HG03064 (cell line): ENCODE measurements around the gene TTC39A.
A peak's percentile ranks its signal among the peaks of the same experiment; 100 is the strongest.

Experiments used
- ATAC-seq: cut with Tn5 transposase; IDR thresholded peaks from one replicate; pipeline ENCODE4 v1.9.1; 2021; ENCODE audit warnings: low read depth; ENCODE audit not compliant: unreplicated experiment

Gene TTC39A

DNA sequence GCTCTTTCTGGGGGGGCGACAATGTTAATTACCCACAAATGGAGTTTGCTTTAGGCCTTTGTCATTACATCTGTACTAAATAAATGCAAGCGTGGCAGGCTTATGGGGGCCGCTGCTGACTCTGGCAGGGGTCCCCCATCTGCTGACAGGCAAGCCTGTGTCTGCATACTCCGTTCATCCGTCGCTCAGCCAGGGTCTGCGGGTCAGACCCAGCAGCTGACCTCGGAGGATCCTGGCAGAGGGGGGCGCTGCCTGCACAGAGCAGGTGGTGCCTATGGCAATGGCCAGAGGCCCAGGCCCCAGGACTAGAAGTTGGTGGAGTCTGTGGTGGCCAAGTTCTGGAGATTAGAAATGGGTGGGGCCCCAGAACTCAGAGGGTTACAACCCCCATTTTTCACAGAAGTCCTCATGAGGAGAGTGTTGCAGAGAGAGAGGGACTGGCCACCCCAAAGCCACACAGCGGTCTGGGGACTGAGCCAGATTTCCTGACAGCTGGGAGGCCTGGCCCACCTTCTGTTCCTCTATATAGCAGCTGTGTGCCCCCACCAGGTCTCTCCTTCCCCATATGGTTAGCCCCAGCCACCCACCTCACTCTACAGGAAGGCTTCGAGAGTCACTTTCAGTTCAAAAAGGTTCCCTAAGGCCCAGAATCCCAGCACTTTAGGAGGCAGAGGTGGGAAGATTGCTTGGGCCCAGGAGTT, 31.0 kb downstream of the TTC39A start:
- ATAC-seq, result no peak

GRCh38 chr1:51298322-51298705, 32.0 kb downstream of the TTC39A start:
- no peak for ATAC-seq

GRCh38 chr1:51297401-51298321, 32.7 kb downstream of the TTC39A start:
- no peak for ATAC-seq

- no peak for ATAC-seq
Observed at GRCh38 chr1:51296383-51297357, 33.7 kb downstream of the TTC39A start.

GRCh38 chr1:51295926-51296325, 34.4 kb downstream of the TTC39A start:
- ATAC-seq, result no peak

DNA sequence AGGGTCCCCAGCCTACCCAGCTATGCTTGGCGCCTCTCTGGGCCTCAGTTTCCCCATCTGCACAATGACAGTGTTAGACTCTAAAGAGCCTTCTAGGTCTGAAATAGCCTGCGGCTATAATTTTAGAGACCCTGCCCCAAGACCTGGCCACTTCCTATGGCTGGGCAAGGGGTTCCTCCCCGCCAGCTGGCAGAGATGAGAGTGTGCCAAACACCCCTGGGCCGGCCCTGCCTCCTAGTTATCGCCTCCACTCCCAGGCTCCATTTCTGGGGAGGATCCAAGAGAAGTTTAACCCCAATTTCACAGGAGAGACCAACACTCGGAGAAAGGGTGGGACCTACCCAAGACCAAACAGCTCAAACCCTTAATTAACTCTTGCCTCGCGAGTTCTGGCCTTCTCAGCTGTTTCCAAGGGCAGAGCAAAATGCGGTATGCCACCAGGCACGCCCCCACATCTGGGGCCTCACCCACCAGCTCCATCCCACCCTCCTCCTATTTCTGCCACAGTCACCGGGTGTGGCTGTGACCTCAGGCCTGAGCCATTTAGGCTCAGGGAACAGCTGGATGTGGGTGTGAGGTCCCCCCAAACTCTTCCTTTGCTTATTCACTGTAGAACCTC, 35.7 kb downstream of the TTC39A start:
- ATAC-seq, result no peak

GRCh38 chr1:51293898-51294515, 36.4 kb downstream of the TTC39A start:
- ATAC-seq, result no peak

DNA sequence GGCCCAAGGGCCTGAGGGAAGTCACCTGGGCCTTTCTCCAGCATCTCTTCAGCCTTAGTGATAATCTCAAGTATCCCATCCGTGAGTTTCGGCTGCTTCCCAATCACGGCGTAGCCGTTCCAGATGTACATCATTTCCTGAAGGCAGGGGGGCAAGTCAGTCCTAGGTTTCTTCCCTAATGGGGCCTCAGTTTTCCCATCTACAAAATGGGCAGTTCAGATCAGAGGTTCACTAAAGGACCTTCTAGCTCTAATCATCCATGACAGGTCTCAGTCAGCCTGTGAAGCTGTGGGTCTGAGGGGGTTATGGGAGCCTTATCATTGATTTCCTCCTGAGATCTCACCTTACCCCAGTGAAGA, 39.9 kb downstream of the TTC39A start:
- no peak for ATAC-seq

DNA sequence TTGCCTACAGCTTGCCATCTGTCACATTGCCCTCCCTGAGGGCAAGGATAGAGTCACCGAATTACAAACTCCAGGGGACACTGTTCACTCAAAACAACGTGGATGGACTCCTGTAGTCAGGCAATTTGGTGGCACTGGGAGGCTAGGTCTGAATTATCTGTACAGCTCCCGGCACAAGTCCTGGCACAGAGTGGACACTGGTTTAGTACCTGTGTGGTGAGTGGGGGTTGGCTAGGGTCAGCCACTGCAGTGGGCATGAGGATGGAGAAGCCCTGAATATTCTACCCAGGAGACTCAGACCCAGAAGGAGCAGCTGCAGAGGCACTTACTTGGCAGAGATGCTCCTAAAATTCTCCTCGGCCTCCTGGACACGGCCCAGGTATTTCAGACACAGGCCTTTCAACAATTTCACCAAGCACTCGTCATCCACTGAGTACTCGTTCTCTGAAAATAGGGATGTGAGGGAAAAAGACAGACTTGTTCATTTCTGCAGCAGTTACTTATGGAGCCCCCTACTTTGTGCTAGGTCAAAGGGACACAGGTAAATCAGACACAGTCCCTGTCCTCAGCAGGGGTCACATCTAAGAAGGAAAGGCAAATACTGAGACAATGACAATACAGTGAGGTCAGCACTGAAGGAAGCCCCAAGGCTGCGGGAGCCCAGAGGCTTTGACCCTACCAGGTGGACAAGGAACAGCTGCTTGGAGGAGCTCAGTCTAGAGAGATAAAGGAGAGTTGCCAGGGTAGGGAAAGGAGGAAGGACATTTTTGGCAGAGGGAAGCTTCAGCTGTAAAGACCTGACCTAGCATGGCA, 40.5 kb downstream of the TTC39A start:
- no peak for ATAC-seq

GRCh38 chr1:51288578-51288977, 41.8 kb downstream of the TTC39A start:
- no peak for ATAC-seq

DNA sequence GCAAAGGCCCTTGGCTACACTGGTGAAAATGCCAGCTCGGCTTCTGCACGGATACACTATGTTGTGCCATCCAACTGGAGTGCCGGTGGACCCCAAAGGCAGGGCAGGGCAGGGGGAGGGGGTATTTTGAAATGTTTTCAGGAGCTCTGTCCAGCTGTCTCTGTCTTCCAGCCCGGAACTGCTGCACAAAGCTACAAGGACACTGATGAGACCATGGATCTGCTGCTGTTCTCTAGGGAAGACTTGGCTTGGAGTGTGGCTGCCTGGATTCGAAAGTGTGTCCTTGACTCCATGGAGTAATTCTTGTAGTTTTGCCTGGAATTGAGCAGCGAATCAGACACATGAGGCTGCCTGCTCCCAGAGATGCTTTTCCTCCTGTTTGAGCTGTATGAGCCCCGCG, 42.4 kb downstream of the TTC39A start:
- ATAC-seq, result no peak

DNA sequence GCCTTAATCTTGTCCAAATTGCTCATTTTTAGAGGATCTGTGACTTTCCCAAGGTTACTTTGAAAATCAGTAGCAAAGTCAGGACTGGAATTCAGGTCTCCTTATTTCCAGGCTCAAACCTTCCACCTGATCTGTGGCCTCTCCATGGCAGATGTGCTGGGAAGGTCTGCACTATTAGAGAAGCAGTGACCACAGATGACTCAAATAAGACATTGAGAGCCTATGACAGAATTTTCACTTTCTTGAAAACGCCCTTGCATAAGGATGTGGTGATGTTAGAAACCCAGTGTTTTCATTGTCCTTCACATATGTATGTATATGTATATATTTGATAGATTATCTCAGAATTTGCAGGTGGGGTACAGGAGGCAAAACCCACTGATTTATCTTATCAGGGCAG, 45.3 kb downstream of the TTC39A start:
- peak; percentile 84 for ATAC-seq

DNA sequence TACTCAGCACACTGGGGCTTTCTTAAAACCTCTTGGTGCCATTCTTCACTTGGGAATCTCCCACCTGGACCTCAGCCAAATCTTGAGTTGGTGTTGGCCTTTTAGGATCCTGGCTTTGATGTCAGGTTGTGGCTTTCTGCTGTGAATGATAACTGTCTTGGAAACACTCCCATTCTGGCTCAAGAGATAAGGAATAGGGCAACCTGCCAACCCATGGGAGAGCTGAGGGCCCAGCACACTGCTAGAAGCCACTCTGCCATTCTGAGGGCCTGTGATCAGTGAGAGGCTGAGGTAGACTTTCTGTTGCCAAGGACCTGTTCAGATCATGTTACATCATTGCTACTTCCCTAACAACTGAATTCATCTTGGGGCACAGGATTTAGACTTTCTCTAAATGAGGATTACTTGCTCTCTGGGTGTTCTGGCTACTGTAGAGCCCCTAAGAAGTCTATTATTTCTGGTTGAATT, 45.8 kb downstream of the TTC39A start:
- peak; percentile 29 for ATAC-seq

DNA sequence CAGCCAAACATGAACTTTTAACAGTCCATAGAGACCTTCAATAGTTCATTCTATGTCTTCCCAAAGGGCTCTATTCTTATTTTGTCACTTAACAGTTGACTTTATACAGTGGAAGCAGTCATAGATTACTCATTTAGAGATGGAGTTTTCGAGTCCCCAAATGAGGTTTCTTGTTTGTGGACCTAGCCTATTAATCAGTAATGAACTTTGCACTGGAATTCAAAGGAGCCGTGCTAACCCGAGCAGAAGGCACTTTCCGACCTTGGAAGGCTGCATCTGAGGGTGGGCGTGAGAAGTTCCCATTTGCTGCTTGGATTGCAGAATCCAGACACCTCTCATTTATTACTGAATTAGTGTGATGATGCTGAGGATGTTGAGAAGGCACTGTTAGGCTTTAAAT, 46.4 kb downstream of the TTC39A start:
- ATAC-seq, result no peak

GRCh38 chr1:51282605-51283004, 47.8 kb downstream of the TTC39A start:
- no peak for ATAC-seq

- ATAC-seq, result no peak
Observed at GRCh38 chr1:51281807-51282206, 48.6 kb downstream of the TTC39A start.

DNA sequence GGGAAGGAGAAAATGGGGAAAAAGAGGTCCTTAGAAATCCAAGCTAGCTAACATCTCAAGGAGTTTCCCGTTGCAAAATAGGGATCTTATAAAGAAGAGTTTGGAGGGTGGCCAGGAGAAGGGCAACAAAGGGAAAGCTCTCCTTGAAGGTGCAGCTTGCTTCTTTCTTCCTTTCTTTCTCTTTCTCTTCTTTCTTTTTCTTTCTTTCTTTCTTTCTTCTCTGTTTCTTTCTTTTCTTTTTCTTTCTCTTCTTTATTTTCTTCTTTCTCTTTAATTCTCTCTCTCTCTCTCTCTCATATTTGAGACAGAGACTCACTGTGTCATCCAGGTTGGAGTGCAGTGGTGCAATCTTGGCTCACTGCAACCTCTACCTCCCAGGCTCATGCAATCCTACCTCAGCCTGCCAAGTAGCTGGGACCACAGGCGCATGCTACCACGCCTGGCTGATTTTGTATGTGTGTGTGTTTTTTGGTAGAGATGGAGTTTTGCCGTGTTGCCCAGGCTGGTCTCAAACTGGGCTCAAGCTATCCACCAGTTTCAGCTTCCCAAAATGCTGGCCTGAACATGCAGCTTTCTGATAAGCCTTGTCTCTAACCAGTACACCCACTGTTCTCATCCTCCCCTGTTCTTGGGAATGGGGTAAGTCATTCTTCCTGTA, 49.9 kb downstream of the TTC39A start:
- ATAC-seq, result no peak

DNA sequence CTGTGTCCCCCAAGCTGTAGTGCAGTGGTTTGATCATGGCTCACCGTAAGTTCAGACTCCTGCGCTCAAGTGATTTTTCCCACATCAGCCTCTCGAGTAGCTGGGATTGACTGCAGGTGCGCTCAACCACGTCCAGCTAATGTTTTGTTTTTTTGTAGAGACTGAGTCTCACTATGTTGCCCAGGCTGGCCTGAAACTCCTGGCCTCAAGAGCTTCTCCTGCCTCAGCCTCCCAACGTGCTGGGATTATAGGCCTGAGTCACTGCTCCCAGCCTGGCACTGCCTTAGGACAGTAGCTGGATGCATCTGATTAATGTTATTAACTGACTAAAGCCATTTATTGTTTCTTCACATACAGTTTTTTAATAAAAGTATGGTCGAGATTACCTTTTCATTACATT, 54.1 kb downstream of the TTC39A start:
- no peak for ATAC-seq

GRCh38 chr1:51274676-51275075, 55.7 kb downstream of the TTC39A start:
- ATAC-seq, result no peak
